IMR-90 (cell line): ENCODE results near the gene ST3GAL4.

Experiments
- CTCF ChIP-seq: conservative IDR thresholded peaks from 2 replicates; pipeline ENCODE4 v1.5.1; 2012; ENCODE audit warnings: mild to moderate bottlenecking, low read depth, low read length, improper control_type of control experiment
- FOS ChIP-seq: fragments of 150-350 bp; IDR thresholded peaks from 2 replicates; pipeline ENCODE4 v1.6.1; 2016; ENCODE audit warnings: low read depth, low read length
- POLR2A ChIP-seq: IDR thresholded peaks from 2 replicates; pipeline ENCODE4 v1.6.1; 2012; ENCODE audit warnings: mild to moderate bottlenecking, low read depth, low read length
- RFX5 ChIP-seq: IDR thresholded peaks from 2 replicates; pipeline ENCODE4 v1.8.0; 2012; ENCODE audit warnings: low read depth, mild to moderate bottlenecking, low read length, moderate library complexity
- SMC3 ChIP-seq: fragments of 150-350 bp; IDR thresholded peaks from 2 replicates; pipeline ENCODE4 v1.6.1; 2016; ENCODE audit warnings: low read depth, mild to moderate bottlenecking, antibody characterized with exemption, low read length, moderate library complexity

DNA sequence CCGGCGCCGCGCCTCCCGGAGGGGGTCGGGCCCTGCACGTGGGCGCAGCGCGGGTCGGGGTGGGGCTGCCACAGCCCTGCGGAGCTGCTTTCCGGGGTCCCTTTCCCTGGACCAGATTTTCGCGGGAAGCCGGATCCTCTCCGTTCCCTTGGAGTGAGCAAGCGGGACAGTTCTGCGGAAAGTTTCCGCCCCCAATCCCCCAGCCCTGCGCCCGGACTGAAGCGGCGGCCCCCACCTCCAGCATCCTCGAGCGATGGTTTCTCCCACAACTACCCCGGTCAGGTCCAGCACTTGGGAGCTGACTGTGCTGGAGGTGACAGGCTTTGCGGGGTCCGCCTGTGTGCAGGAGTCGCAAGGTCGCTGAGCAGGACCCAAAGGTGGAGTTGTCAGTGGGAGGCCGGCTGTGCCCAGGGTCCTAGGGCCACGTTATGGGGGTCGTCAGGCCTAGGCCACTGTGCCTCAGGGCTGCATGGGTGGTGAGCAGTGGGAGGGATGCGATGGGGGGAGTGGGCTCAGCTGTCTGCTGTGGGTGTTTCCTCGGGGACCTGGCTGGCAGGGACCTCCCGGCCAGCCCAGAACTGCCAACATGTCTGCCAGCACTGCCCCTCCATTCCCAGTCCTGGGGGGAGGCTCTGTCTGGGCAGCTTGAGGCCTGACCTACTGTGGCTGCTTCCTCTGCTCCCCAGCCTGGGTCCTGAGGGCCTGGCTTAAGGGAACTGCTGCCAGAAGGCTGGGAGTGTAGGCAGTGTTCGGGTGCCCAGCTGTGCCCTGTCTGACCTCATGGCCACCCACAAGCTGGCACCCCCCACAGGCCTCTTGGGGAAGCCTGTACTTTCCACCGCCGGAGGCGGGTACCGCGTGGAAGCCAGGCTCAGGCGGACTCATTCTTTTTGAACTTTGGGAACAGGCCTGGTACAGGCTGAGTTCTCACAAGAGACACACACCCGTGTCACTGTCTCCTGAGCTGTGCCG lies 726 bp downstream of the ST3GAL4 start:
- TF ChIP-seq CTCF (no peak), FOS (no peak), POLR2A (no peak), SMC3 (no peak), RFX5 (no peak)
